ENCODE results near the gene NDUFS4.
"Not testable (repeated sequence)": the region's sequence is repeated elsewhere in the genome, so short reads cannot be mapped to it uniquely, and the experiment has no call there.

Gene NDUFS4

DNA sequence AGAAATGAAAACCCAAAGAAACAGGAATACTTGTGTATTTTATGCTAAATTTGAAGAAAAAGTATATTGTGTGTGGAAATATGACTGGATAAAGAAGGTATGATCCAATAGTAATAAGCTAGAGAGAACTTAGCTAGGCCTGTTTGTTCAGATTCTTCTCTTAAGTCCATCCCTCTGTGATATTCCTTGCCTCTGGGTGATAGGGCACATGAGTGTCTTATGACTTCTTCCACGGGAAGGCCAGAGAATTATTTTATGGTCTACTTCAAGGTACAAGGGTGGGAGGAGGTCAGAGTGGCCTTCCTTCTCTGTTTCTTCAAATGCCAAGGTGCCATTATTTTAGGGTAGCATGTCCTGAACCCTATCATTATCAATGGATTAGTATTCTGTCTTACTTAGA is 113.7 kb downstream of the NDUFS4 start:
- no peak for DNase-seq

DNA sequence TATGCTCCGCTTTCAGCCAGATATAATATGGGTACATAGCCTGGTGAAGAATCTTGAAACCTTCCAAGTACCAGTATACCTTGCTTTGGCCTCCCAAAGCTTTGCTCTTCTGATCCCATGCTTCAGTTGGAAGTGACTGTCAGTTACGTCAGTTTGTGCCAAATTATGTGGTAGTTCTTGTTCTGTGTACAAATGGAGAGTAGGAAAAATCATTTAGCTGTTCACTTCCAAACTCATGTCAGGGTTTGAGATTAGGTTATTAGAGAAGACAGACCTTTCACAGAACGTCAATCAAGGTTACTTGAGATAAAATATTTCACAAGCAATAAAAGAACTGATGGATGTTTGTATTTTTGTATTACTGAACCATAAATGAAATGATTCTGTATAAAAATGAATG is 117.2 kb downstream of the NDUFS4 start:
- DNase-seq: no peak

DNA sequence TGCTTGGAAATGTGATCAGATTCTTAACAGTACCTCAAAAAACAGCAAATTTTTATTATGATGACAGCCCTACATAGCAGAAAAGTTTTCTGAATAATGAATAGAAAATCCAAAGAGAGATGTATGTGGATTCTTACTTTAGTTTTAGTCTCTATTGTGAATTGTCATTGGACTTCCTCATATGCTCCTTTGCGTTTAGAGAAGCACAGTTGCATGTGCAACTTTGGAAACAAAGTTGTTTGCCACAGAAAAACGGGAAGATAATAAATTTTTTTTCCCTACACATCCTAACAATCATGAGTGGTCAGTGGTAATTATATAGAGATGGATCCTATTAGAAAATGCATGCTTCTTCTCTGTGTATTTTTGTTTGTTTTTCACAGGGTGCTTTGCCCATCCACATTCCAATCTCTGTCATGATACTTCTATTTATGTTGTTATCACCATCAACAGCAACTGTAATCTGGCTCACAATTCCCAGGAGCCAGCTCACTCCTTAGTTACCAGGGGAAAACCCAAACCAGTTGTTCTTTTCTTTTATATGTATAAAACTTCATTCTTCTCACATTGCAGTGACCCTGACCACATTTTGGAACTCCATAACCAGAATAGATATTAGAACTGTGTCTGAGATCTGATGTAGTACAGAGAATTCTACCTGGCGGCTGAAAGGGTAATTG is 118.7 kb downstream of the NDUFS4 start:
- DNase-seq: no peak

DNA sequence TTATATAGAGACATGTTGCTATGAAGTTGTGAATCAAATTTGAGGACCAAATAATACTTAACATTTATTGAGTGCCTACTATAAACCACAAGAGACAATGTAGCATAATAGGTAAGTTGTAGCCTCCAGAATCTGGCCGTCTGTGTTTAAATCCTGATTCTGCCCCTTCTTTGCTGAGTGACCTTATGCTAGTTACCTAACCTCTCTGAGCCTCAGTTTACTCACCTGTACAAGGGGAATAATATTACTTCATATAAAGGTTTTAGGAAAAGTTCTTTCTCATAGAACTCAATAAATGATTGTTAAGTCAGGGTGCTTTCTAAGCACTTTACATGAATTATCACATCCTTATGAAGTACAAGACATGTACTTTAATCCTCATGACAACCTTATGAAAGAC is 120.6 kb downstream of the NDUFS4 start:
- no peak for DNase-seq

DNA sequence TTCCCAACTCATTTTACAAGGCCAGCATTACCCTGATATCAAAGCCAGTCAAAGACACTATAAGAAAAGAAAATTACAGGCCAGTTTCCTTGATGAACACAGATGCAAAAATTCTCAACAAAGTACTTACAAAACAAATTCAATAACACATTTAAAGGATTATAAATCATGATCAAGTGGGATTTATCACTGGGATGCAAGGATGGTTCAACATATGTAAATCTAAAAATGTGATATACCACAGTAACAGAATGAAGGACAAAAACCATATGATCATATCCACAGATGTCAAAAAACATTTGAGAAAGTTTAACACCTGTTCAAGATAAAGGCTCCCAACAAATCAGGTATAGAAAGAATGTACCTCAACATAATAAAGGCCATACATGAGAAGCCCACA is 130.6 kb downstream of the NDUFS4 start:
- no peak for DNase-seq

DNA sequence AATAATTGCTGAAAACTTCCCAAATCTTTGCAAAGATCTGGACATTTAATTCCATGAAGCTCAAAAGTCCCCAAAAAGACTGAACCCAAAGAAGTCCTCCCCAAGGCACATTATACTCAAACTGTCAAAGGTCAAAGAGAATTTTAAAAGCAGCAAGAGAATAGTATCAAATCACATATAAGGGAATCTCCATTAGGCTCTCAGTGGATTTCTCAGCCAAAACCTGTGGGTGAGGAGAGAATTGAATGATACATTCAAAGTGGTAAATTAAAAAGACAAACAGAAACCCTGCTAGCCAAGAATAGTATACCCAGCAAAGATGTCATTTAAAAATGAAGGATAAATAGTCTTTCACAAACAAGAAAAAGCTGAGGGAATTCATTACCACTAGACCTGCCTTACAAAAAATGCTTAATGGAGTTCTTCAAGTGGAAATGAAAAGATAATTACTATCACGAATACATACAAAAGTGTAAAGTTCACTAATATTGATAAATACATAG is 134.1 kb downstream of the NDUFS4 start:
- no peak for DNase-seq

DNA sequence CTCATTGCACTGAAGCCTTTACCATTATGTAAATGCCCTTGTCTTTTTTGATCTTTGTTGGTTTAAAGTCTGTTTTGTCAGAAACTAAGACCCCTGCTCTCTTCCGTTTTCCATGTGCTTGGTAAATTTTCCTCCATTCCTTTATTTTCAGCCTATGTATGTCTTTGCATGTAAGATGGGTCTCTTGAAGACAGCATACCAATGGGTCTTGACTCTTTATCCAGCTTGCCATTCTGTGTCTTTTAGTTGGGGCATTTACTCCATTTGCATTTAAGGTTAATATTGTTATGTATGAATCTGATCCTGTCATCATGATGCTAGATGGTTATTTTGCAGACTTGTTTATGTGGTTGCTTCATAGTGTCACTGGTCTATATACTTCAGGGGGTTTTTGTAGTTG is 150.0 kb downstream of the NDUFS4 start:
- not testable (repeated sequence) for DNase-seq

DNA sequence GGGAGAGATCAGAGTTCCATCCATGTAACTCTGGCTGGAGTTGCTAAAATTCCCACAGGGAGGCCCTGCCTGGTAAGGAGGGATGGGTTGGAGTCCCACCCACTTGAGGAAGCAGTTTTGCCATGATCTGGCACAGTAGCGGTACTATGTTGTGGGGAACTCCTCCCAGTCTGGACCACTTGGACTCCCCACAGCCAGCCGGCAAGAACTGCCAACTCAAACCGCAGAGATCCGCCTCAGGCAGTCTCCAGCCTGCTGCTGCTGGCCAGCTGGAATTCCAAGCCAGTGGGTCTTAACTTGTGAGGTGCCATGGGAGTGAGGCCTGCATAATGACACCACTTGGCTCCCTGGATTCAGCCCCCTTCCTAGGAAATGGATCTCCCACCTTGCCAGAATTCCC is 151.9 kb downstream of the NDUFS4 start:
- no peak for DNase-seq

DNA sequence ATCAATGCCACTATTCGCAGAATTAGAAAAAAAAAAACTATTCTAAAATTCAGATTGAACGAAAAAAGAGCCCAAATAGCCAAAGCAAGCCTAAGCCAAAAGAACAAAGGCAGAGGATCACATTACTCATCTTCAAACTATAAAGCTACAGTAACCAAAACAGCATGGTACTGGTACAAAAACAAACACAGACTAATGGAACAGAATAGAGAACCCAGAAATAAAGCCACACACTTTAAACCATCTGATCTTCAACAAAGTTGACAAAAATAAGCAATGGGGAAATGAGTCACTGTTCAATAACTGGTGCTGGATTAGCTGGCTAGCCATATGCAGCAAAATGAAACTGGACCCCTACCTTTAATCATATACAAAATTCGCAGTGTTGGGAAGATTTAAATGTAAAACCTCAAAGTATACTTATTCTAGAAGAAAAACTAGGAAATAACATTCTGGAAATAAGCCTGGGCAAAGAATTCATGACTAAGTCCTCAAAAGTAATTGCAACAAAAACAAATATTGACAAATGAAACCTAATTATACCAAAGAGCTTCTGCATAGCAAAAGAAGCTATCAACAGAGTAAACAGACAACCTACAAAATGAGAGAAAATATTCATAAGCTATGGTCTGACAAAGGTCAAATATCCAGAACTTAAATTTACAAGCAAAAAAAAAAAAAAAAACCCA is 153.7 kb downstream of the NDUFS4 start:
- DNase-seq: no peak

DNA sequence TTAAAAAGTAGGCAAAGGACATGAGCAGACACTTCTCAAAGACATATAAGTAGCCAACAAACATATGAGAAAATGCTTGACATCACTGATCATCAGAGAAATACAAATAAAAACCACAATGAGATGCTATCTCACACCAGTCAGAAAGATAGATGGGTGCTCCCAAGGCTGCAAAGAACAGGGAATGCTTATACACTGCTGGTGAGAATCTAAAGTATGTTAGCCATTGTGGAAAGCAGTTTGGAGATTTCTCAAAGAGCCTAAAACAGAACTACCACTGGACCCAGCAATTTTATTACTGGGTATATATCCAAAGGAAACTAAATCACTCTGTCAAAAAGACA is 154.2 kb downstream of the NDUFS4 start:
- no peak for DNase-seq

DNA sequence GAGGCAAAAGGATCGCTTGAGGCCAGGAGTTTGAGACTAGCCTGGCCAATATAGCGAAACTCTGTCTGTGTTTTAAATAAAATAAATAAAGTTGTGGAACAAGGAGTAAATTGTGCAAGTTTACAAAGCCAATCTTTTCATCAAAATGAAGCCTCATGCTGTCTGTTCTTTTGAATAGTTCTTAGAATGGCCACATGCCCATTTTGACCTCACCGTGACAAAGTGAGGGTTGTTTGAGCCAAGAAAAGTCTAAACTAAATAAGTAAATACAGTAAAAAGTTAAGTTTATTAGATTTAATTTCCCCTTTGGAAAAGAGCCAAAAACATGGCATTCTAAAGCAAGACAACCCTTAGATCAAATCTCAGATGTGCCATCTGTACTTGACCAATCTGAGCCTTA is 165.7 kb downstream of the NDUFS4 start:
- no peak for DNase-seq

DNA sequence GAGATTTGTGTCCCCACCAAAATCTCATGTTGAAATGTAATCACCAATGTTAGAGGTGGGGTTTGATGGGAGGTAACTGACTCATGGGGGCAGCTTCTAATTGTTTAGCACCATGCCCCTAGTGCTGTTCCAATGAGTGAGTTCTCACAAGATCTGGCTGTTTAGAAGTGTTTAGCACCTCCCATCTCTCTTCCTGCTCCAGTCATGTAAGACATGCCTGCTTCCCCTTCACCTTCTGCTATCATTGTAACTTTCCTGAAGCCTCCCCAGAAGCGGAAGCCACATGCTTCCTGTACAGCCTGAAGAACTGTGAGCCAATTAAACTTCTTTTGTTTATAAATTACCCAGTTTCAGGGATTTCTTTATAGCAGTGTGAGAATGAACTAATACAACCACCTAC is 170.5 kb downstream of the NDUFS4 start:
- no peak for DNase-seq

Data from NCI-H1436 (cell line).